GM23338 (cell line): ENCODE data around the gene NUP88.

Source experiments
- CTCF ChIP-seq, 2 experiments: fragments of 200-600 bp in 1 of 2; sonication (generic) in 1 of 2; conservative IDR thresholded peaks; 2 replicates each; pipeline versions ENCODE4 v1.5.1 to v1.6.1; 2016 to 2017; ENCODE audit warnings: antibody characterized with exemption in 2 of 2, low read depth in 2 of 2, mild to moderate bottlenecking in 2 of 2, moderate library complexity in 1 of 2
- EZH2 ChIP-seq: fragments of 200-600 bp; sonication (generic); IDR thresholded peaks from one replicate; pipeline ENCODE4 v1.8.0; 2017; ENCODE audit warnings: antibody characterized with exemption, mild to moderate bottlenecking, low read depth; ENCODE audit not compliant: unreplicated experiment
- EZH2phosphoT487 ChIP-seq: fragments of 200-600 bp; sonication (generic); IDR thresholded peaks from one replicate; pipeline ENCODE4 v1.8.1; 2018; ENCODE audit warnings: antibody characterized with exemption; ENCODE audit not compliant: unreplicated experiment
- STAT1 ChIP-seq: IDR thresholded peaks from one replicate; pipeline ENCODE4 v1.6.1; 2016; ENCODE audit warnings: antibody characterized with exemption; ENCODE audit not compliant: unreplicated experiment

GRCh38 chr17:5418858-5419355 is 555 bp downstream of the NUP88 start:
- TF ChIP-seq CTCF (conservative IDR thresholded peaks at IDR 0.05; ENCODE audit: low read depth in 2 of 2) (no peak), EZH2 (no peak), STAT1 (no peak), EZH2phosphoT487 (no peak)
